ENCODE results near the gene SEMA4C.

- TF ChIP-seq POLR2A (IDR thresholded peaks at IDR 0.05; ENCODE audit: low read length) (no peak), GATA1 (IDR thresholded peaks at IDR 0.05; ENCODE audit: low read depth, low read length) (no peak)
Observed at GRCh38 chr2:96859099-96859649, 10.7 kb downstream of the SEMA4C start.
